D721Med (cell line): ENCODE results near the gene FOXO1.

ENCODE experiments used
- DNase-seq: peaks from one replicate; pipeline ENCODE4 v3.0.0; 2011; ENCODE audit warnings: low spot score; ENCODE audit not compliant: insufficient read length
- FAIRE-seq: peaks from 2 replicates; lab custom pipeline; 2011; peaks lifted over from hg19 to GRCh38; lab: Jason Lieb, UNC
- CTCF ChIP-seq: IDR thresholded peaks from 2 replicates; pipeline ENCODE4 v1.5.1; 2012; ENCODE audit warnings: mild to moderate bottlenecking, control low read depth; ENCODE audit not compliant: insufficient read depth; ENCODE audit errors: missing control alignments

FOXO1 gene

GRCh38 chr13:40596484-40596883 is 70.0 kb downstream of the FOXO1 start:
- no peak for TF ChIP-seq CTCF
- FAIRE-seq: no peak
- no peak for DNase-seq

GRCh38 chr13:40595693-40596092 is 70.7 kb downstream of the FOXO1 start:
- TF ChIP-seq CTCF: no peak
- DNase-seq (no peak), FAIRE-seq (no peak)

DNA sequence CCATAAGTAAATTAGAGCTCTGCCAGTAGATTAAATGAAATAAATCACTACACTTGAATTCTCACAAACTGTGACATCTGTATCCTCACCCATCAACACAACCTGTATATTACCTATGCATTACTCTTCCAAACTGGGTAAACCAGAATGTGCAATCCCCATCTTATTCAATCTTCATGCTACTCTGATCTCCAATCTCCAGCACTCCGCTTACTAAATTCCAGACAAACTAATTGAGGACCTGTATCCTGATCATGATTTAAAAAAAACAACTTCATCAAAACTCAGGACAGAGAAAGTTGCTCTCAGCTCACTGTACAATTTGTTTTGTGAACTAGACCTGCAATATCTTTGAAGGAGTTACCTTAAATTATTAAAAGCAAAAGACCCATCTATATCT is 74.4 kb downstream of the FOXO1 start:
- FAIRE-seq: no peak
- no peak for TF ChIP-seq CTCF
- DNase-seq: no peak

GRCh38 chr13:40591091-40591490 is 75.3 kb downstream of the FOXO1 start:
- DNase-seq: no peak
- FAIRE-seq: no peak
- TF ChIP-seq CTCF: no peak

- DNase-seq (no peak), FAIRE-seq (no peak)
- no peak for TF ChIP-seq CTCF
These were observed 76.2 kb downstream of the FOXO1 start for GRCh38 chr13:40590112-40590862.

DNA sequence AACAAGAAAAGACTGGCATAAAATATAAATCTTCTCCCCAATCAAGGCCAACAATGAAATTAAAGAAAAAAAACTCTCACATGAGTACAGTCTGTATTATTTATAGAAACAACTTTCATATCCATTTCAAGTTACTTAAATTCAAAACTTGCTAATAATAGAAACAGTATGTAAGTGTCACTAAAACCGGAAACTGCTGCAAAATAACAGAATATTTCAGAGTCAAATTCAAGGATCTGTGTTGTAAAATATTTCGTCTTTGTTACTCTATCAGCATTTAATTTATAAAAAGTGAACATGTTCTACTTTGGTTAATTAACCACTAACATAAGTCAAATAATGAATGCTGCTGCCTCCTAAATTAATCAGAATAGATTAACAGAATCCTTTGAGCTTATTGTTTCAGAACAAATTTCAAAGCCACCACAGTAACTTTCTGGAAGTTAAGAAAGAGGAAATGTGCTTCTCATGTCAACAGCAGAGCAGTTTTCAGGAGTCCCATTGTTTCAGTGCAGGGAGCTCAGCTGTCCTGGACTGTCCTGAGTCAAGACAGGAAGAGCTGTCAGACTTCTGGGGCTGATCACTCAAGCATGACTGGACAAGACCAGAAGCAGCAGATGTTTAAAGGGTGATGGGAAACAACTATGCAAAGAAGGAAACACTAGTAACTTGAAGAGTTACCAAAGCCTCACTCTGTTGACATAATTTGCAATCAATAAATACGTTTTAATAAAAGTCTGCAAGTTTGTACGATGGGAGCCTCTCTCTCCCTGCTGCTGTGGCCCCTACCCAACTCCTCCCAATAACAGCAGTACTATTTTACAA is 76.9 kb downstream of the FOXO1 start:
- DNase-seq: no peak
- FAIRE-seq: no peak
- no peak for TF ChIP-seq CTCF

DNA sequence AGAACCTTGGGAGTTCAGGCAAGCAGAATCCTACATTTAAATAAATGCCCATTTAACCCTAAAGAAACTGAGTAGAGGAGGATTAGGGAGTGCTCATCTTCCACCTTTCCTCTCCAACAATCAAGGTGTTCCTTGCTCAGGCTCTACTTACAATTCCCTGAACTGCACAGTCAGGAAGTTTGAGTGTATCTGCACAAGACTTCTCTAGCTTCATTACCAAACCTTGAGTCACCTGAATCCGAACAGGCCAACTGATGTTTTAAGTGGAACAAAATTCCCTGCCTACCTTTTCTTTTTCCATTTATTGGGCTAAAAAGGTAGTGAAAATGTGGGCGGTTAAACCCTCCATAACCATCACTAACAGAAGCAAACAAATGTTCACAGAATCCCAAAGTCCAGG is 78.3 kb downstream of the FOXO1 start:
- DNase-seq (no peak), FAIRE-seq (no peak)
- TF ChIP-seq CTCF: no peak
